ENCODE data around the gene ZNF407. TPM values are rescaled to one million over a fixed set of nuclear protein-coding genes. Genes with fewer than 3 reads are reported as not detected.
"Not testable (repeated sequence)": the region's sequence is repeated elsewhere in the genome, so short reads cannot be mapped to it uniquely, and the experiment has no call there.

The ZNF407 gene, protein sequence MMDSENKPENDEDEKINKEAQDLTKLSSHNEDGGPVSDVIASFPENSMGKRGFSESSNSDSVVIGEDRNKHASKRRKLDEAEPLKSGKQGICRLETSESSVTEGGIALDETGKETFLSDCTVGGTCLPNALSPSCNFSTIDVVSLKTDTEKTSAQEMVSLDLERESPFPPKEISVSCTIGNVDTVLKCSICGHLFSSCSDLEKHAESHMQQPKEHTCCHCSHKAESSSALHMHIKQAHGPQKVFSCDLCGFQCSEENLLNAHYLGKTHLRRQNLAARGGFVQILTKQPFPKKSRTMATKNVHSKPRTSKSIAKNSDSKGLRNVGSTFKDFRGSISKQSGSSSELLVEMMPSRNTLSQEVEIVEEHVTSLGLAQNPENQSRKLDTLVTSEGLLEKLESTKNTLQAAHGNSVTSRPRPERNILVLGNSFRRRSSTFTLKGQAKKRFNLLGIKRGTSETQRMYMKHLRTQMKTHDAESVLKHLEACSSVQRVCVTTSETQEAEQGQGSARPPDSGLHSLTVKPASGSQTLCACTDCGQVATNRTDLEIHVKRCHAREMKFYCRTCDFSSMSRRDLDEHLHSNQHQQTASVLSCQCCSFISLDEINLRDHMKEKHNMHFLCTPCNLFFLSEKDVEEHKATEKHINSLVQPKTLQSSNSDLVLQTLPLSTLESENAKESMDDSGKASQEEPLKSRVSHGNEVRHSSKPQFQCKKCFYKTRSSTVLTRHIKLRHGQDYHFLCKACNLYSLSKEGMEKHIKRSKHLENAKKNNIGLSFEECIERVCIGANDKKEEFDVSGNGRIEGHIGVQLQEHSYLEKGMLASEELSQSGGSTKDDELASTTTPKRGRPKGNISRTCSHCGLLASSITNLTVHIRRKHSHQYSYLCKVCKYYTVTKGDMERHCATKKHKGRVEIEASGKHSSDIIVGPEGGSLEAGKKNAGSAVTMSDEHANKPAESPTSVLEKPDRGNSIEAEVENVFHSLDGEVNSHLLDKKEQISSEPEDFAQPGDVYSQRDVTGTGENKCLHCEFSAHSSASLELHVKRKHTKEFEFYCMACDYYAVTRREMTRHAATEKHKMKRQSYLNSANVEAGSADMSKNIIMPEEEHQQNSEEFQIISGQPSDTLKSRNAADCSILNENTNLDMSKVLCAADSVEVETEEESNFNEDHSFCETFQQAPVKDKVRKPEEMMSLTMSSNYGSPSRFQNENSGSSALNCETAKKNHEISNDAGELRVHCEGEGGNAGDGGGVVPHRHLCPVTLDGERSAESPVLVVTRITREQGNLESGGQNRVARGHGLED (N-terminal part only)
- total RNA-seq: 10.7 TPM
- long read RNA-seq, full-length matches to known transcripts: 1 of 4 reads
- long read RNA-seq, partial matches to known transcripts: 0 of 4 reads
- long read RNA-seq, other reads (novel, unspliced or antisense): 3 of 4 reads

DNA sequence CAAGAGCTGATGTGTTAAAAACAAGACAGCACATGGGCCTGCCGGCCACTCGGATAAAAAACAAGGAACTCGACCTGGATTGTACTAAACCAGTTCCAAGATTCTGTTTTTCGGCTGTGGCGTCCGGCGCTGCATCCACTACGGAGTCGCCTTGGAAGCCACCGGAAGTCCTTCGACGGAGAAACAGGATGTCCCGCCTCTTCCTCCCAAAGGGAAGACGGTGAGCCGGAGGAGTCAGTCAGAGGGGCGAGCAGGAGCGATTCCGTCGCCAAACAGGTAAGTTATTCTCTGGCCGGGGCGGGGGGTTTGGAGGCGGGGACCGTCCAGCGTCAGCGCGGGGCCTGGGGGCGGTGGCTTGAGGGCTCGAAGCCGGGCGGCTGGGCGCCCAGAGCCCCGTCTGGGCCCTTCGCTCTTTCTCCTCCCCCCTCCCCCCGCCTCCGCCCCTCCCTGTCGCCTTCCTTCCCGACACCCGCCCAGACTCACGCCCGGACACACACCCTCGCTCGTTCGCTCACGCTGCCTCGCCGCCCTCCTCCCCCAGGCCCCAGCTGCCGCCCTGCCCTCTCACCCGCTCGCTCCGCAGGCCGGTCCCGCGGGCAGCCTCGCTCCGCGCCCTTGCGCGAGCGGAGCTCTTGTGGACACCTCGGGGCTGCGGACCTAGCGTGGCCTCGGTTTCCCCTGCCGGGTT is at the start of gene ZNF407:
Gene ZNF407 (plus strand): TSS at position 209 of the 688 bp plus-strand sequence. CDS start 33,150 bp downstream, outside the sequence.
- ATAC-seq: peak; percentile 94
- peak; percentile 92 for DNase-seq (ENCODE audit: missing footprints)
- intact Hi-C loops (cut with DNase I): loop anchor here (1.0 to 5.0 kb wide), 3 partner anchors 102 to 614 kb away; partner anchors contain the start of genes CNDP2, TIMM21 and TSHZ1

DNA sequence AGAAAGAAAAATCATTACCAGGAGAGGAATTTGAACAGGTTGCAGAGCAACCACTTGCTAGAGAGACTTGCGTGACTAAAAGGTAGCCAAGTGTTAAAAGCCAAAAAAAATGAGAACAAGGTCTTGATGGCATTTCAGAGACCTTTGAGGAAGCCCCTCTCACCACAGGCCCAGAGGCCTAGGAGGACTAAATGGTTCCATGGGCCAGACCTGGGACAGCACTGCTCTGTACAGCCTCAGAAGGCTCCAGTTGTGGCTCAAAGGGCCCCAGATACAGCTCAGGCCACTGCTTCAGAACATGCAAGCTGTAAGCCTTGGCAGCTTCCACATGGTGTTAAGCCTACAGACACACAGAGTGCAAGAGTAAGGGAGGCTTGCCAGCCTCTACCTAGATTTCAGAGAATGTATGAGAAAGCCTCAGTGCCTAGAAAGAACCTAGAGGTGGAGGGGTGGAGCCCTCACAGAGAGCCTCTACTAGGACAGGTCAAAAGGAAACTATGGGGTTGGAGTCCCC is 48.0 kb upstream of the ZNF407 start:
- no peak for ATAC-seq
- intact Hi-C loops (cut with DNase I): loop anchor here (5.0 kb wide), 1 partner anchor 352 kb away; no protein-coding TSS in a partner anchor
- no peak for DNase-seq (ENCODE audit: missing footprints)

DNA sequence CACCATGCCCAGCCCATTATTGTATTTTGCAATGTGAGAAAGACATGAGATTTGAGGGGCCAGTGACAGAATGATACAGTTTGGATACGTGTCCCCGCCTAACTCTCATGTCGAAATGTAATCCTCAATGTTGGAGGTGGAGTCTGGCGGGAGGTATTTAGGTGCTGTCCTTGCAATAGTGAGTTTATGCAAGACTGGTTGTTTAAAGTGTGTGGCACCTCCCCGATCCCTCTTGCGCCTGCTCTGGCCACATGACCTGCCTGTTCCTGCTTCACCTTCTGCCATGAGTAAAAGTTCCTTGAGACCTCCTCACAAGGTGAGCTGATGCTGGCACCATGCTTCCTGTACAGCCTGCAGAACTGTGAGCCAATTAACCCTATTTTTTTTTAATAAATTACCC is 46.8 kb upstream of the ZNF407 start:
- intact Hi-C loops (cut with DNase I): loop anchor here (5.0 kb wide), 1 partner anchor 354 kb away; no protein-coding TSS in a partner anchor
- ATAC-seq (no peak), DNase-seq (ENCODE audit: missing footprints) (no peak)

DNA sequence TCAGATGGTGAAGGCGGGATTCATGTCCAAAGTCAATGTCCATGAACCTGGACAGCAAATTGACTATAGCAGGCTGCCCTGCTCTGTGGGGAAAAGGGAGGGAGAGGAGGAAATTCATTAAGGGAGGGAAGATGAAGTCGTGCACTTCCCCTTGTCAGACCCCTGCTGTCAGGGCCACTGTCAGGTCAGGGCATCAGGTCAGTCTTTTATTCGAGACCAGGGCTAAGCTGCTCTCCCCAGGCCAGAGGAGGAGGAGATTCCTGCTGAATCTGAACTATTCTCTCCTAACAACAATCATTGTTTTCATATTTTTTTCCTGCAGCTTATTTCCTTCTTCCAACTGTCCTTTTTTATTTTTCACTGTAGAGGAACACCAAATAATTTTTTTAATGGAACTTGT is 46.2 kb upstream of the ZNF407 start:
- DNase-seq (ENCODE audit: missing footprints): no peak
- ATAC-seq: no peak
- intact Hi-C loops (cut with DNase I): loop anchor here (5.0 kb wide), 1 partner anchor 354 kb away; no protein-coding TSS in a partner anchor

DNA sequence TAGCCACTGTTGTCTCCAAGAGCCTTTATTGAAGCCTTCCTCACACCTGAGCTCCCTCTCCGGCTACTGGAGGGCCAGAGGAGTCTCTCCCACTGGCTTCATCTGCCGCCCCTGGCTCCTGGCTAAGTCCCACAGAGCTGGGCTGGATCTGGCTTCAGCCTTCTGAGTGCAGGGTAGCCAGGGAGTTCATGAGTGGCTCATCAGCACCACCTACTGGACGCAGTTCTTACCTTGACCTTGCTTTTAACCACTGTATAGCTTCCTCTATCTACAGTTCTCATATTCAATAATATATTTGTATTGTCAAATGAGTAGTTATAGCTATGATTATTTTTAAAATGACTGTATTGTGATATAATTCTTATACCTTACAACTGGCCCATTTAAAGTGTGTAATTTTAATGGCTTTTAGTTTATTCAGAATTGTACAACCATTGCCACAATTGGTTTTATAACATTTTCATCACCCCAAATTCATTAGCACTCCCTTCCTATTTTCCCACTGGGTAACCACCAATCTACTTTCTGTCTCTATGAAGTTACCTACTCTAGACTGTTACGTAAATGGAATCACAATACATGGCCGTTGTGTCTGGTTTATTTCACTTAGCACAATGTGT is 45.6 kb upstream of the ZNF407 start:
- DNase-seq (ENCODE audit: missing footprints) (peak; percentile 72), ATAC-seq (peak; percentile 97)
- intact Hi-C loops (cut with DNase I): loop anchor here (1.0 to 5.0 kb wide), 2 partner anchors 199 to 355 kb away; no protein-coding TSS in a partner anchor

DNA sequence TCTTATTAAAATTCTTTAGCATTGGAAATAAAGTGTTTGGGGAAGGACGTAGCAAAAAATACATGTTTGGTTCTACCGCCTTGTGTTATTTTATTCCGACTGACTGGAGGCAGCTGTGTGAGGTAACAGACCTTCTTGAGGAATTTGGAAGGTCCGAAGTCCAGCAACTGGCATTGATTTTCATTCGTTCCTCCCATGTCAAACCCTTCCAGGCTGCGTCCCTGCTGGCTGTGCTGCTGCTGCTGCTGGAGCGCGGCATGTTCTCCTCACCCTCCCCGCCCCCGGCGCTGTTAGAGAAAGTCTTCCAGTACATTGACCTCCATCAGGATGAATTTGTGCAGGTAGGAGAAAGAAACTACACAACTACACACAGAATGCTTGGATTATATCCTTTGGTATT is 41.5 kb upstream of the ZNF407 start:
- intact Hi-C loops (cut with DNase I): no loop called here
- DNase-seq (ENCODE audit: missing footprints) (no peak), ATAC-seq (no peak)

DNA sequence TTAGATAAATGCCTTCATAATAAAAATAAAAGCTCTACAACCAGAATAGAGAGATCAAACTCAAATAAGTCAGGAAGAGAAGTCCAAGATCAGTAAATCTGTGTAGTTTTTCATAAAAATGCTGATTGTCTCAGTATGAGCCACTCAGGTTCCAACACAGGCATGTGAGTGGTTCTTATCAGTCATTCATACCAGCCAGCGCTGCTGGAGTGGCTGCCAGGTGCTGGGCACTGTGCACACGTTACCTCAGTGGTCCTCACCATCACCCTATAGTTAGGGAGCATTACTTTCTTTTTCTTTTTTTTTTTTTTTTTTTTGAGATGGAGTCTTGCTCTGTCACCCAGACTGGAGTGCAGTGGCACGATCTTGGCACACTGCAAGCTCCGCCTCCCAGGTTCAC is 39.6 kb upstream of the ZNF407 start:
- ATAC-seq (no peak), DNase-seq (ENCODE audit: missing footprints) (no peak)
- intact Hi-C loops (cut with DNase I): no loop called here

DNA sequence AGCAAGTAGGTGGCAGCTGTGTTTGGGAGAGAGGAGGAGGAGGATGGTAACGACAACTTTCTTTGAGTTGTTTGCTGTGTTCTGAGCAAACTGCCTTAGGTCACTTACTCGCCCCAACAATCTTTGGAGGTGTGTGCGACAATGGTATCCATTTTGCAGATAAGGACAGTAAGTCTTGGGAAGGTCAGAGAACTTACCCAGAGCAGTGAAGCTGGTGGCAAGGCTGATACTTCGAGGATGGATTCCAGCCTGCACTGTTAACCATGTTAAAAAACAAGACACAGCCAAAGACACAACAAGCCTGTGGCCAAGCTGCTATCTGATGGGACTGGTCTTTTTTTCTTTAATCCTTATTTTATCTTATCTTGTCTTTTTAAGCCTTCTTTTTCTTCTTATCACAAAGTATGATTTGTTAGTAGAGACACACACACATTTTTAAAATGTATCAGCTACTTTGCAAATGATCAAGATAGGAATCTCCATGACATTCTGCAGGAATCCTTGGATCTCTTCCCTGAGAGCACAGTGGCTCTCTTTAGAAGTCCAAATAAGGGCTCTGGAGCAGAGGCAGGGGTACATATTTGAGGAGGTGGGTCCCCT is 35.4 kb upstream of the ZNF407 start:
- no peak for ATAC-seq
- intact Hi-C loops (cut with DNase I): no loop called here
- DNase-seq (ENCODE audit: missing footprints): no peak

DNA sequence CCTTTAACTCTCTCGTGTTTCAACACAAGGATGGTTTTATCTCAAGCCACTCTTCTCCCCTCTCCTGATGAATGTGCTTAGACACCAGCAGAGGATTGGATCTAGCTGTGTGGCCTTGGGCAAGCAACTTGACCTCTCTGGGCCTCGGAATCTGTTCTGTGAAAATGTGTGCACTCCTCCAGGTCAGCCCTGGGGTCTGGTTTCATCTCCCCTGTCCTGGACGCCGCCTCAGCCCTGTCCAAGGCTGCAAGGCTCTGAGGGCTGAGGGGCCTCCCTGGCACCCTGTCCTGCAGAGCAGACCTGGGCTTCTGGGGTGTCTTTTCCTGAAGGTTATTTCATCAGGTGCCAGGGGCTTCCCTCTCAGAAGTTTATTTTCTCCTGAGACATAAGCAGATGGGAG is 34.9 kb upstream of the ZNF407 start:
- no peak for ATAC-seq
- intact Hi-C loops (cut with DNase I): no loop called here
- no peak for DNase-seq (ENCODE audit: missing footprints)

DNA sequence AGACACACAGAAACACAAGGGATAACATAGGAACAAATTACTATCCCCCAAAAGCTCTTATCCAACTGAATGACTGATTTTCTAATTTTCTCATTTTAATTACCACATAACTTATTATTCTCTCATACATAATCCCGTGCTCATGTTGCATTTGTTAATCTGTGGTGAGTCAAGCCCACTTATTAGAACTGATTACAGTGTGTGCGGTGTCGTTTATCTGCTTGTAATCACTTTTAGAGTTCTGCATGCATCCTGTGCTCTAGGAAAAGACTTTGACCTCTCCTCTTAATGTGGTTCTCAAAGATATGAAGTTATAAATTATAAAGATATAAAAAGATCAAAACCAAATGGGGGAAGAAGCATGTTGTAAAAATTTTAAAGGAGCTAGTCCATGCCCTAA is 33.7 kb upstream of the ZNF407 start:
- DNase-seq (ENCODE audit: missing footprints) (no peak), ATAC-seq (no peak)
- intact Hi-C loops (cut with DNase I): no loop called here

DNA sequence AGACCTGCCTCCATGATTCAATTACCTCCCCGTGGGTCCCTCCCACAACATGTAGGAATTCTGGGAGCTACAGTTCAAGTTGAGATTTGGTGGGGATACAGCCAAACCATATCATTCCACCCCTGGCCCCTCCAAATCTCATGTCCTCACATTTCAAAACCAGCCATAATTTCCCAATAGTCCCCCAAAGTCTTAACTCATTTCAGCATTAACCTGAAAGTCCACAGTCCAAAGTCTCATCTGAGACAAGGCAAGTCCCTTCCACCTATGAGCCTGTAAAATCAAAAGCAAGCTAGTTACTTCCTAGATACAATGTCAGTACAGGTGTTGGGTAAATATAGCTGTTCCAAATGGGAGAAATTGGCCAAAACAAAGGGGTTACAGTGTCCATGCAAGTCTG is 32.5 kb upstream of the ZNF407 start:
- intact Hi-C loops (cut with DNase I); ATAC-seq; DNase-seq (ENCODE audit: missing footprints): not testable (repeated sequence)

DNA sequence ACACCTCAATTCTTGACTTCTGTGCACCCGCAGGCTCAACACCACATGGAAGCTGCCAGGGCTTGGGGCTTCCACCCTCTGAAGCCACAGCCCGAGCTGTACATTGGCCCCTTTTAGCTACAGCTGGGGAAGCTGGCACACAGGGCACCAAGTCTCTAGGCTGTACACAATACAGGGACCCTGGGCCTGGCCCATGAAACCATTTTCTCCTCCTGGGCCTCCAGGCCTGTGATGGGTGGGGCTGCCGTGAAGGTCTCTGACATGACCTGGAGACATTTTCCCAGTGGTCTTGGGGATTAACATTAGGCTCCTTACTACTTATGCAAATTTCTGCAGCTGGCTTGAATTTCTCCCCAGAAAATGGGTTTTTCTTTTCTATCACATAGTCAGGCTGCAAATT is 31.7 kb upstream of the ZNF407 start:
- intact Hi-C loops (cut with DNase I); ATAC-seq; DNase-seq (ENCODE audit: missing footprints): not testable (repeated sequence)

DNA sequence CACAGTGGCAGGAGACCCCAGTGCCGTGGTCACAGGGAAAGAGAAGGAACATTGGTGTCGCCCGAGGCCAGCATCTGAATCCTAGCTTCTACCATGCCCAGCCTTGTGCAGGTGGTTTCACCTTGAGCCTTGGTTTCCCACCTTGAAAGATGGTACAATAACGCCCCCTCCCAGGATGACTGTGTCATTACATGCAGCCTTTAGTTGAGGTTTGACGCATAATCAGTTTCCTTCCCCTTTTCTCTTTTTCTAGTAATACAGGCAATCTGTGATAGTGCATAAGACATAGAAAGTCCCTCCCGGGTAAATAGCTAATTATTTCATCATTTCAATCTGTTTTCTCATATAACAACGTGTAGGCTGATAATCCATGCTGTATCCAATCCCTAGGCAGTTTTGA is 29.8 kb upstream of the ZNF407 start:
- no peak for ATAC-seq
- intact Hi-C loops (cut with DNase I): no loop called here
- no peak for DNase-seq (ENCODE audit: missing footprints)

DNA sequence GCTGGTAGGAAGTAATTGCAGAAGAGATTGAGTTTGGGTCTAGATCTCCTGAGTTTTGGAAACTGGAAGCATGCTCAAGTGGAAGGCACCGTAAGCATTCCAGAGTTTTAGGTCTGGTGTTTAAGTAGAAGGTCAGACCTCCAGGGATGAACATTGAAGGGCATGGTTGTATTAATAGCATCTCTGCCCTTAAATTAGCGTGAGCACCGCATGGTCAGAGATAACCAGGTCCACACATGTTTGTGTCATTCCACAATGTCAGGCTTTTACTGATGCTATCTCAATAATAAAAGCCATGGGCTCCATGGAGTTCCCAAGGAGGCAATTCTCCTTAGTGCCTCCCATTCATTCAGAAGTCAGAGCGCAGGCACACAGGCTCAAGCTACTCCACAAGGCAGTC is 28.3 kb upstream of the ZNF407 start:
- intact Hi-C loops (cut with DNase I): no loop called here
- no peak for DNase-seq (ENCODE audit: missing footprints)
- peak; percentile 57 for ATAC-seq

DNA sequence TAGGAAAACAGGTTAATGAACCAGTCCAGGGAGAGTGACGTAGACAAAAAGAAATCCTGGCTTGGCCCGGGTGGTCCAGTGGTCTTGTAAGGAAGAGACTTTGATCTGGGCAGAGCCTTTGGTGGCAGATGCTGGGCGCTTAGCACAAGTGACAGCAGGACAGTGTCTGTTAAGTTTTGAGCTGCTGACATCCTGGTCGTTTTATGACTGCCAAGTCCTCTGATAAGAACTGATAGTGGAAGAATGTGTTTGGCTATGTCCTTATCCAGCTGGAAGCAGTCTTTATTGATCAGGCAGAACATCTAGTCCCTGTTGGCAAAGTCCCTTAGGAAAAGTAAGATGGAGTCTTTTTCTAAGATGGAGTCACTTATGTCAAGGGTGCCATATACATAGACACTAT is 27.4 kb upstream of the ZNF407 start:
- intact Hi-C loops (cut with DNase I): no loop called here
- ATAC-seq: peak; percentile 59
- no peak for DNase-seq (ENCODE audit: missing footprints)

DNA sequence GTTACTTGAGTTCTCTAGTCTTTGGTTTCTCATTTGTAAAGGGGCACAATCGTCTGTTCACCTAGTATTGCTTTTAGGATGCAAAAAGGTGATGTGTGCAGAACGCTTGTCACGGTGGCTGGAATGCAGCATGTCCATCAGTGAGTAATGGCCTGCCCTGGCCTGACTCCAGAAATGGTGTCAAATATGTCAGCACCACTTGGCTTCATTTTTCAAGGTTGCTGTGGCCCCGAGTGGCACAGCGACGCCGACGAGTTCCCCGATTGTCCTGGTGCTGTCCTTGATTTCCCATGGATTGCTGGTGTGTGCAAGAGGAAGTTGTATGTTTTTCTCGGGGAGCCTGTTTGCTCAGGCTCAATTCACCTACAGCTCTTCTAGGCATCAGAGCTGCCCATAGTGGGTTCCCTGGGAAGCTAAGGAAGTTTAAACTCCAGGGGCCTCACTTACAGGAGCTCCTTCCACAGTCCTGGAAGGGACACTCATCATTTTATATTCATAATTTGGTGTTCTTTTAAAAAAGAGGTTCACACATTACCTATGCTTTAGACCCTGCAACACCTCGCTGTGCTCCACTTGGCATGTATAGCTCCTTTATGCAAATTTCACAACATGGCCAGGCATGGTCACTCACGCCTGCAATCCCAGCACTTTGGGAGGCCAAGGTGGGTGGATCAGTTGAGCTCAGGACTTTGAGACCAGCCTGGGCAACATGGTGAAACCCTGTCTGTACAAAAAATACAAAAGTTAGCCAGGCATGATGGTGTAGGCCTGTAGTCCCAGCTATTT is 25.6 kb upstream of the ZNF407 start:
- peak; percentile 36 for ATAC-seq

More for the DNA sequence above, 25.6 kb upstream of the ZNF407 start:
- no peak for DNase-seq (ENCODE audit: missing footprints)
- intact Hi-C loops (cut with DNase I): no loop called here
